PC-3 (cell line): ENCODE data around the gene ARSB. TPM values are rescaled to one million over a fixed set of nuclear protein-coding genes. Genes with fewer than 3 reads are reported as not detected.

Source experiments
- ATAC-seq: fragments of 200-7000 bp; cut with Tn5 transposase; 2 replicates; pipeline ENCODE4 v1.9.1; 2020; ENCODE audit warnings: mild to moderate bottlenecking, moderate library complexity
- BruUV-seq: library from RNA; stranded (reverse); fragments of 400-500 nt; replicated peaks from 2 replicates; lab custom pipeline; 2021; lab: Mats Ljungman, UMichigan
- CTCF ChIA-PET: fragments of 300-600 bp; sonication (Branson Sonifier 250); formaldehyde crosslinking; loops from one replicate; lab custom pipeline; 2022; ENCODE audit warnings: antibody characterized with exemption; lab: Charles Lee
- POLR2A ChIA-PET: fragments of 300-600 bp; sonication (Branson Sonifier 250); formaldehyde crosslinking; loops from one replicate; lab custom pipeline; 2022; ENCODE audit warnings: antibody characterized with exemption; ENCODE audit not compliant: unreplicated experiment; lab: Charles Lee
- DNase-seq: peaks from one replicate; pipeline ENCODE4 v3.0.0-alpha.2; 2015
- H2AFZ ChIP-seq: fragments of 300-600 bp; sonication (generic); 2 replicates; pipeline ENCODE4 v1.6.0; 2016; ENCODE audit warnings: antibody characterized with exemption, low read length
- H3F3A ChIP-seq: fragments of 300-600 bp; sonication (generic); one replicate; pipeline ENCODE4 v1.6.0; 2017; ENCODE audit warnings: antibody characterized with exemption, low read length, control low read depth, mild to moderate bottlenecking; ENCODE audit not compliant: unreplicated experiment
- H3K27ac ChIP-seq: fragments of 300-600 bp; sonication (generic); 2 replicates; pipeline ENCODE4 v1.5.1; 2016; ENCODE audit warnings: mild to moderate bottlenecking, low read length
- H3K27me3 ChIP-seq: fragments of 300-600 bp; sonication (generic); 2 replicates; pipeline ENCODE4 v1.6.1; 2016; ENCODE audit warnings: low read length, mixed read lengths
- H3K36me3 ChIP-seq: fragments of 300-600 bp; sonication (generic); 2 replicates; pipeline ENCODE4 v1.6.1; 2016; ENCODE audit warnings: low read depth, mixed run types, low read length, mixed read lengths
- H3K4me1 ChIP-seq: fragments of 300-600 bp; sonication (generic); 2 replicates; pipeline ENCODE4 v1.5.1; 2016; ENCODE audit warnings: low read length; ENCODE audit not compliant: insufficient read depth
- H3K4me2 ChIP-seq: fragments of 300-600 bp; sonication (generic); 2 replicates; pipeline ENCODE4 v1.6.0; 2016; ENCODE audit warnings: low read length
- H3K4me3 ChIP-seq: fragments of 300-600 bp; sonication (generic); 2 replicates; pipeline ENCODE4 v1.5.1; 2016; ENCODE audit warnings: mild to moderate bottlenecking, low read length, mixed read lengths
- H3K79me2 ChIP-seq: fragments of 300-600 bp; sonication (generic); 2 replicates; pipeline ENCODE4 v1.6.1; 2017; ENCODE audit warnings: low read length, mixed read lengths
- H3K9ac ChIP-seq: fragments of 300-600 bp; sonication (generic); 2 replicates; pipeline ENCODE4 v1.6.0; 2016; ENCODE audit warnings: mild to moderate bottlenecking, low read length
- H3K9me2 ChIP-seq: fragments of 300-600 bp; sonication (generic); replicated peaks from 2 replicates; pipeline ENCODE4 v1.6.1; 2016; ENCODE audit warnings: mixed run types, low read length, mixed read lengths
- H3K9me3 ChIP-seq: fragments of 300-600 bp; sonication (generic); 2 replicates; pipeline ENCODE4 v1.6.1; 2016; ENCODE audit warnings: low read length, mixed read lengths
- H4K20me1 ChIP-seq: fragments of 300-600 bp; sonication (generic); 2 replicates; pipeline ENCODE4 v1.6.1; 2016; ENCODE audit warnings: low read length, mixed read lengths
- EZH2 ChIP-seq: fragments of 300-600 bp; sonication (generic); IDR thresholded peaks from one replicate; pipeline ENCODE4 v1.6.1; 2017; ENCODE audit warnings: antibody characterized with exemption, mild to moderate bottlenecking, low read length; ENCODE audit not compliant: unreplicated experiment
- EZH2phosphoT487 ChIP-seq: fragments of 300-600 bp; sonication (generic); IDR thresholded peaks from 2 replicates; pipeline ENCODE4 v1.6.1; 2018; ENCODE audit warnings: mild to moderate bottlenecking, antibody characterized with exemption, low read length, borderline replicate concordance
- intact Hi-C: fragments of 100-400 bp; cut with micrococcal nuclease; formaldehyde crosslinking; loops from 2 replicates; pipeline ENCODE4 v1.9.0; 2023
- total RNA-seq: library from RNA; depleted of rRNA; stranded (reverse); fragments of >200 nt; gene quantifications from 2 replicates; pipeline ENCODE4 v1.2.3, GENCODE V29; 2014
- TF ChIP-seq, protein P1 (sequence below): fragments of 300-600 bp; sonication (generic); conservative IDR thresholded peaks from 2 replicates; pipeline ENCODE4 v1.5.1; 2017; ENCODE audit warnings: antibody characterized with exemption, low read depth, mild to moderate bottlenecking, low read length

Gene ARSB
- total RNA-seq, 1 experiment from 2014 or later = 8.1 TPM

GRCh38 chr5:78971998-78972397 lies 13.1 kb downstream of the ARSB start:
- Histone ChIP-seq H2AFZ (no peak overlapping the region), H3K4me2 (no peak overlapping the region), H3K4me3 (no peak overlapping the region), H3K9me2 (no peaks in the 10 kb centered on the region), H3K4me1 (no peaks in the 10 kb centered on the region), H3K9ac (no peak overlapping the region), H3K36me3 (no peaks in the 10 kb centered on the region), H3K9me3 (no peaks in the 10 kb centered on the region), H4K20me1 (no peaks in the 10 kb centered on the region), H3K79me2 (no peaks in the 10 kb centered on the region), H3F3A (no peaks in the 10 kb centered on the region), H3K27ac (no peak overlapping the region), H3K27me3 (no peaks in the 10 kb centered on the region)
- intact Hi-C loops = no loop called here
- CTCF ChIA-PET = no interaction called here
- POLR2A ChIA-PET = no interaction called here
- TF ChIP-seq EZH2phosphoT487 (no peak), EZH2 (no peak)
- TF ChIP-seq, protein P1, sequence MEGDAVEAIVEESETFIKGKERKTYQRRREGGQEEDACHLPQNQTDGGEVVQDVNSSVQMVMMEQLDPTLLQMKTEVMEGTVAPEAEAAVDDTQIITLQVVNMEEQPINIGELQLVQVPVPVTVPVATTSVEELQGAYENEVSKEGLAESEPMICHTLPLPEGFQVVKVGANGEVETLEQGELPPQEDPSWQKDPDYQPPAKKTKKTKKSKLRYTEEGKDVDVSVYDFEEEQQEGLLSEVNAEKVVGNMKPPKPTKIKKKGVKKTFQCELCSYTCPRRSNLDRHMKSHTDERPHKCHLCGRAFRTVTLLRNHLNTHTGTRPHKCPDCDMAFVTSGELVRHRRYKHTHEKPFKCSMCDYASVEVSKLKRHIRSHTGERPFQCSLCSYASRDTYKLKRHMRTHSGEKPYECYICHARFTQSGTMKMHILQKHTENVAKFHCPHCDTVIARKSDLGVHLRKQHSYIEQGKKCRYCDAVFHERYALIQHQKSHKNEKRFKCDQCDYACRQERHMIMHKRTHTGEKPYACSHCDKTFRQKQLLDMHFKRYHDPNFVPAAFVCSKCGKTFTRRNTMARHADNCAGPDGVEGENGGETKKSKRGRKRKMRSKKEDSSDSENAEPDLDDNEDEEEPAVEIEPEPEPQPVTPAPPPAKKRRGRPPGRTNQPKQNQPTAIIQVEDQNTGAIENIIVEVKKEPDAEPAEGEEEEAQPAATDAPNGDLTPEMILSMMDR = no peak
- BruUV-seq = no TSS peak
- DNase-seq = no peak
- no peak for ATAC-seq

- intact Hi-C loops = loop anchor here (5.0 kb wide), 4 partner anchors 66 to 496 kb away; partner anchors contain the start of gene LHFPL2
- H3F3A ChIP-seq = no peaks in the 10 kb centered on the region
- H3K4me1 ChIP-seq = no peaks in the 10 kb centered on the region
- no peaks in the 10 kb centered on the region for H3K9me2 ChIP-seq
- no peak overlapping the region for H3K4me2 ChIP-seq
- H3K9me3 ChIP-seq = no peaks in the 10 kb centered on the region
- H2AFZ ChIP-seq = no peak overlapping the region
- no peak for TF ChIP-seq EZH2phosphoT487
- TF ChIP-seq, protein P1 = no peak
- TF ChIP-seq EZH2 = no peak
- no peak overlapping the region for H3K9ac ChIP-seq
- DNase-seq (no peak), ATAC-seq (peak; percentile 29; the same call in 1 of the 2 replicates)
- no peaks in the 10 kb centered on the region for H4K20me1 ChIP-seq
- CTCF ChIA-PET = no interaction called here
- no peak overlapping the region for H3K27ac ChIP-seq
- no peaks in the 10 kb centered on the region for H3K27me3 ChIP-seq
- POLR2A ChIA-PET = no interaction called here
- H3K4me3 ChIP-seq = no peak overlapping the region
- H3K36me3 ChIP-seq = no peaks in the 10 kb centered on the region
- no peaks in the 10 kb centered on the region for H3K79me2 ChIP-seq
- no TSS peak for BruUV-seq
Measured at GRCh38 chr5:78968781-78969180, 16.3 kb downstream of the ARSB start.

GRCh38 chr5:78964889-78965288 lies 20.2 kb downstream of the ARSB start:
- H3K9ac ChIP-seq = no peak overlapping the region
- H3K4me3 ChIP-seq = no peak overlapping the region
- no peaks in the 10 kb centered on the region for H3K4me1 ChIP-seq
- intact Hi-C loops = loop anchor here (1.0 to 5.0 kb wide), 6 partner anchors 63 to 645 kb away; partner anchors contain the start of gene LHFPL2
- no peaks in the 10 kb centered on the region for H3F3A ChIP-seq
- POLR2A ChIA-PET = no interaction called here
- no peak overlapping the region for H3K4me2 ChIP-seq
- H3K9me2 ChIP-seq = no peaks in the 10 kb centered on the region
- peak; percentile 64 for DNase-seq
- no peaks in the 10 kb centered on the region for H3K9me3 ChIP-seq
- no peaks in the 10 kb centered on the region for H3K36me3 ChIP-seq
- no peak overlapping the region for H3K27ac ChIP-seq
- peak; percentile 82 for ATAC-seq
- no peak for TF ChIP-seq EZH2phosphoT487
- TF ChIP-seq, protein P1 = peak; percentile 68
- no peaks in the 10 kb centered on the region for H3K79me2 ChIP-seq
- no peak overlapping the region for H2AFZ ChIP-seq
- no TSS peak for BruUV-seq
- H4K20me1 ChIP-seq = no peaks in the 10 kb centered on the region
- H3K27me3 ChIP-seq = no peaks in the 10 kb centered on the region
- CTCF ChIA-PET = interaction anchor here (0.5 kb wide), 1 partner anchor 168 kb away, joined by 4 read pairs; no protein-coding TSS in a partner anchor
